Sigmoid colon (tissue), 4 donors: ENCODE results near the gene TMEM239.

Source experiments
- CTCF ChIP-seq, 4 experiments: fragments of 450-650 bp in 3 of 4; fragments of 200-600 bp in 1 of 4; IDR thresholded peaks; one replicate each; pipeline ENCODE4 v1.5.1; 2016 to 2019; ENCODE audit warnings: antibody characterized with exemption in 4 of 4, mild to moderate bottlenecking in 3 of 4, moderate library complexity in 2 of 4
- EP300 ChIP-seq, 4 donors: sonication (generic); formaldehyde crosslinking; IDR thresholded peaks; one replicate each; pipeline ENCODE4 v1.6.1; 2017; ENCODE audit warnings: antibody characterized with exemption in 4 of 4
- POLR2A ChIP-seq, 2 donors: fragments of 450-650 bp; IDR thresholded peaks; one replicate each; pipeline ENCODE4 v1.6.1; 2016; ENCODE audit warnings: antibody characterized with exemption in 2 of 2, mild to moderate bottlenecking in 2 of 2, moderate library complexity in 2 of 2
- POLR2AphosphoS5 ChIP-seq, 4 donors: sonication (generic); formaldehyde crosslinking; IDR thresholded peaks; one replicate each; pipeline ENCODE4 v1.6.1; 2017; ENCODE audit warnings: antibody characterized with exemption in 4 of 4

- TF ChIP-seq CTCF (IDR thresholded peaks at IDR 0.05) = no peak
- TF ChIP-seq POLR2A (IDR thresholded peaks at IDR 0.05) = no peak
- no peak for TF ChIP-seq POLR2AphosphoS5 (IDR thresholded peaks at IDR 0.05)
- TF ChIP-seq EP300 (IDR thresholded peaks at IDR 0.05) = no peak
Measured at GRCh38 chr20:2851086-2851485, 34.9 kb downstream of the TMEM239 start.
